ENCODE measurements around the gene CD22. TPM values are rescaled to one million over a fixed set of nuclear protein-coding genes. Genes with fewer than 3 reads are reported as not detected.

The CD22 gene
- total and polyA plus RNA-seq, 10 of the 15 experiments (the other 5 are each of a cell fraction or from before 2014, with no cell fraction given), result 23.0 to 344 (median 181) TPM

DNA sequence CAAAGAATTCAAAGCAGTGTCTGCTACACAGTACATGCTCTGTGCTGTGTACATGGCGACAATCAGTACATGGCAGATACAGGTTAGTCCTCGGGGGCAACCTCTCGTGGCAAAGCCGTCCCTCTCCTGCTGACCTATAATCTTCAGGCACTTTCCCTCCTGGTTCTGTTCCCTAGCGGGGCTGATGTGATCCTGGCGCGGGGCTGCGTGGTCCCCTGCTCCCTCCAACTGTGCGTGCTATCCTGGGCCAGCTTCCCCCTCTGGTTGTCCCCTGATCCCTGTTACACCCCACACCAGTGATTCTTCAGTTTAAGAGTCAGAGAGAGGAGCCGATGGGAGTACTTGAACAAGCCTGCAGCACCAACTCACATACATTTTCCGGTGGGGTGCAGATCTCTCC, 25.0 kb upstream of the CD22 start:
- no peak overlapping the region for H3K9ac ChIP-seq (ENCODE audit: control insufficient read depth, insufficient read depth, low read length)
- no TSS peak for BruUV-seq (replicated peaks)
- H3K4me2 ChIP-seq (ENCODE audit: control insufficient read depth, insufficient read depth), result no peak overlapping the region
- H2AFZ ChIP-seq (ENCODE audit: control insufficient read depth, low read depth, low read length), result no peak overlapping the region
- no peaks in the 10 kb centered on the region for H3K9me3 ChIP-seq (replicated peaks; ENCODE audit: control insufficient read depth, insufficient read depth, low read length)
- FAIRE-seq (no peak), DNase-seq (ENCODE audit: low read depth, low spot score) (no peak), ATAC-seq (no peak)
- no peaks in the 10 kb centered on the region for H3K27me3 ChIP-seq (replicated peaks in 1 of 2; ENCODE audit: control insufficient read depth in 2 of 2, insufficient read depth in 2 of 2, low read length in 1 of 2)
- no peak overlapping the region for H3K27ac ChIP-seq (ENCODE audit: control insufficient read depth, insufficient read depth)
- in situ Hi-C loops (cut with MboI) (no loop called here), intact Hi-C loops (cut with micrococcal nuclease; ENCODE audit: unreplicated experiment) (no loop called here)
- no peaks in the 10 kb centered on the region for H4K20me1 ChIP-seq (ENCODE audit: control insufficient read depth, insufficient read depth)
- SMC1A ChIA-PET (ENCODE audit: uncharacterized antibody, unreplicated experiment), result interaction anchor here (0.6 kb wide), 1 partner anchor 30 kb away, joined by 4 read pairs; no protein-coding TSS in a partner anchor
- H3K36me3 ChIP-seq (ENCODE audit: control insufficient read depth in 2 of 2, insufficient read depth in 2 of 2, low read length in 1 of 2), result no peaks in the 10 kb centered on the region
- TF ChIP-seq, protein P1, sequence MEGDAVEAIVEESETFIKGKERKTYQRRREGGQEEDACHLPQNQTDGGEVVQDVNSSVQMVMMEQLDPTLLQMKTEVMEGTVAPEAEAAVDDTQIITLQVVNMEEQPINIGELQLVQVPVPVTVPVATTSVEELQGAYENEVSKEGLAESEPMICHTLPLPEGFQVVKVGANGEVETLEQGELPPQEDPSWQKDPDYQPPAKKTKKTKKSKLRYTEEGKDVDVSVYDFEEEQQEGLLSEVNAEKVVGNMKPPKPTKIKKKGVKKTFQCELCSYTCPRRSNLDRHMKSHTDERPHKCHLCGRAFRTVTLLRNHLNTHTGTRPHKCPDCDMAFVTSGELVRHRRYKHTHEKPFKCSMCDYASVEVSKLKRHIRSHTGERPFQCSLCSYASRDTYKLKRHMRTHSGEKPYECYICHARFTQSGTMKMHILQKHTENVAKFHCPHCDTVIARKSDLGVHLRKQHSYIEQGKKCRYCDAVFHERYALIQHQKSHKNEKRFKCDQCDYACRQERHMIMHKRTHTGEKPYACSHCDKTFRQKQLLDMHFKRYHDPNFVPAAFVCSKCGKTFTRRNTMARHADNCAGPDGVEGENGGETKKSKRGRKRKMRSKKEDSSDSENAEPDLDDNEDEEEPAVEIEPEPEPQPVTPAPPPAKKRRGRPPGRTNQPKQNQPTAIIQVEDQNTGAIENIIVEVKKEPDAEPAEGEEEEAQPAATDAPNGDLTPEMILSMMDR (IDR thresholded peaks at IDR 0.05 in 2 of 3, conservative IDR thresholded peaks at IDR 0.05 in 1 of 3; ENCODE audit: control insufficient read depth in 2 of 3, extremely low read depth in 1 of 3, insufficient read depth in 1 of 3, low read depth in 3 of 3, low read length in 3 of 3), result no peak
- TF ChIP-seq SIX5 (IDR thresholded peaks at IDR 0.05; ENCODE audit: low read depth, low read length, severe bottlenecking) (no peak), NRF1 (conservative IDR thresholded peaks at IDR 0.05; ENCODE audit: low read depth, low read length) (no peak), BRCA1 (IDR thresholded peaks at IDR 0.05; ENCODE audit: low read depth, low read length) (no peak), CBFB (IDR thresholded peaks at IDR 0.05; ENCODE audit: low read depth) (no peak), TAF1 (IDR thresholded peaks at IDR 0.05; ENCODE audit: borderline replicate concordance, low read depth, low read length) (no peak), SMC3 (IDR thresholded peaks at IDR 0.05; ENCODE audit: borderline replicate concordance, low read length) (no peak), HDAC2 (IDR thresholded peaks at IDR 0.05) (no peak), NFYB (IDR thresholded peaks at IDR 0.05; ENCODE audit: insufficient read depth, low read depth, low read length) (no peak), RCOR1 (conservative IDR thresholded peaks at IDR 0.05; ENCODE audit: low read depth, low read length) (no peak), SUPT20H (IDR thresholded peaks at IDR 0.05; ENCODE audit: borderline replicate concordance, control insufficient read depth, low read depth, low read length) (no peak), ATF7 (IDR thresholded peaks at IDR 0.05; ENCODE audit: low read depth) (no peak)
- TF ChIP-seq, protein P2, sequence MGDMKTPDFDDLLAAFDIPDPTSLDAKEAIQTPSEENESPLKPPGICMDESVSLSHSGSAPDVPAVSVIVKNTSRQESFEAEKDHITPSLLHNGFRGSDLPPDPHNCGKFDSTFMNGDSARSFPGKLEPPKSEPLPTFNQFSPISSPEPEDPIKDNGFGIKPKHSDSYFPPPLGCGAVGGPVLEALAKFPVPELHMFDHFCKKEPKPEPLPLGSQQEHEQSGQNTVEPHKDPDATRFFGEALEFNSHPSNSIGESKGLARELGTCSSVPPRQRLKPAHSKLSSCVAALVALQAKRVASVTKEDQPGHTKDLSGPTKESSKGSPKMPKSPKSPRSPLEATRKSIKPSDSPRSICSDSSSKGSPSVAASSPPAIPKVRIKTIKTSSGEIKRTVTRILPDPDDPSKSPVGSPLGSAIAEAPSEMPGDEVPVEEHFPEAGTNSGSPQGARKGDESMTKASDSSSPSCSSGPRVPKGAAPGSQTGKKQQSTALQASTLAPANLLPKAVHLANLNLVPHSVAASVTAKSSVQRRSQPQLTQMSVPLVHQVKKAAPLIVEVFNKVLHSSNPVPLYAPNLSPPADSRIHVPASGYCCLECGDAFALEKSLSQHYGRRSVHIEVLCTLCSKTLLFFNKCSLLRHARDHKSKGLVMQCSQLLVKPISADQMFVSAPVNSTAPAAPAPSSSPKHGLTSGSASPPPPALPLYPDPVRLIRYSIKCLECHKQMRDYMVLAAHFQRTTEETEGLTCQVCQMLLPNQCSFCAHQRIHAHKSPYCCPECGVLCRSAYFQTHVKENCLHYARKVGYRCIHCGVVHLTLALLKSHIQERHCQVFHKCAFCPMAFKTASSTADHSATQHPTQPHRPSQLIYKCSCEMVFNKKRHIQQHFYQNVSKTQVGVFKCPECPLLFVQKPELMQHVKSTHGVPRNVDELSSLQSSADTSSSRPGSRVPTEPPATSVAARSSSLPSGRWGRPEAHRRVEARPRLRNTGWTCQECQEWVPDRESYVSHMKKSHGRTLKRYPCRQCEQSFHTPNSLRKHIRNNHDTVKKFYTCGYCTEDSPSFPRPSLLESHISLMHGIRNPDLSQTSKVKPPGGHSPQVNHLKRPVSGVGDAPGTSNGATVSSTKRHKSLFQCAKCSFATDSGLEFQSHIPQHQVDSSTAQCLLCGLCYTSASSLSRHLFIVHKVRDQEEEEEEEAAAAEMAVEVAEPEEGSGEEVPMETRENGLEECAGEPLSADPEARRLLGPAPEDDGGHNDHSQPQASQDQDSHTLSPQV (IDR thresholded peaks at IDR 0.05), result no peak
- TF ChIP-seq, protein P3, sequence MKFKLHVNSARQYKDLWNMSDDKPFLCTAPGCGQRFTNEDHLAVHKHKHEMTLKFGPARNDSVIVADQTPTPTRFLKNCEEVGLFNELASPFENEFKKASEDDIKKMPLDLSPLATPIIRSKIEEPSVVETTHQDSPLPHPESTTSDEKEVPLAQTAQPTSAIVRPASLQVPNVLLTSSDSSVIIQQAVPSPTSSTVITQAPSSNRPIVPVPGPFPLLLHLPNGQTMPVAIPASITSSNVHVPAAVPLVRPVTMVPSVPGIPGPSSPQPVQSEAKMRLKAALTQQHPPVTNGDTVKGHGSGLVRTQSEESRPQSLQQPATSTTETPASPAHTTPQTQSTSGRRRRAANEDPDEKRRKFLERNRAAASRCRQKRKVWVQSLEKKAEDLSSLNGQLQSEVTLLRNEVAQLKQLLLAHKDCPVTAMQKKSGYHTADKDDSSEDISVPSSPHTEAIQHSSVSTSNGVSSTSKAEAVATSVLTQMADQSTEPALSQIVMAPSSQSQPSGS (IDR thresholded peaks at IDR 0.05; ENCODE audit: low read length), result no peak
- H3K79me2 ChIP-seq (ENCODE audit: control insufficient read depth, insufficient read depth, low read length), result no peaks in the 10 kb centered on the region
- CTCF ChIA-PET, result interaction anchor here (0.9 kb wide), 1 partner anchor 23 kb away, joined by 4 read pairs; no protein-coding TSS in a partner anchor
- POLR2A ChIA-PET, result no interaction called here
- 88% methylated on average over 11 of the region's 11 CpGs for WGBS (ENCODE audit: insufficient coverage, insufficient replicate concordance, low lambda C conversion rate, missing lambda C conversion rate)
- RAD21 ChIA-PET (ENCODE audit: unreplicated experiment), result interaction anchor here (1.5 kb wide), 1 partner anchor 16 kb away, joined by 3 read pairs; no protein-coding TSS in a partner anchor
- H3K4me1 ChIP-seq (ENCODE audit: control insufficient read depth, insufficient read depth, low read length), result no peaks in the 10 kb centered on the region
- H3K4me3 ChIP-seq, result no peak overlapping the region
